ENCODE measurements around the gene TNNI3K. TPM values are rescaled to one million over a fixed set of nuclear protein-coding genes. Genes with fewer than 3 reads are reported as not detected.

The TNNI3K gene
- total RNA-seq, 6 donors from 2014 or later, result 0.72 to 2.8 (median 2.1) TPM; not detected in 1

DNA sequence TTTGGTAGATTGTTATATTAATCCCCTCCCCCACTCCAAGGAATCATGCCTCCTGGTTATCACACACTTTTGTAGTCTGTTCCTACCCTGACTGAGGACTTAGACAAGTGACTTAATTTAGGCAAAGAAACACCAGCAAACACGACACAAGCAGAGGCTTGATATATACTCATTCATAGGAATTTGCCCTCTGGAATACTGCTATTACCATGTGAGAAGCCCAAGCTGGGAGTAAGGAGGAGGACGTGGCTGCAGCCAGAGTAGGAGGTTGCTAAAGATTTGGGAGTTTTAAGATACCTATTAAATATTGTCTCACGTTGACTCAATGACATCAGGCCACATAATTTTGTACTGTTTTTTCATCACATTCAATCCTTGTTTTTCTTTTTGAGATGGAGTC, 177.1 kb downstream of the TNNI3K start:
- no peak overlapping the region for H3K4me3 ChIP-seq
- ATAC-seq (ENCODE audit: low FRiP score in 2 of 2), result no peak

GRCh38 chr1:74415935-74416334, 180.7 kb downstream of the TNNI3K start:
- no peak overlapping the region for H3K4me3 ChIP-seq
- no peaks in the 10 kb centered on the region for H3K27me3 ChIP-seq
- WGBS, 2 donors, result 77 to 78% methylated on average over 5 of the region's 5 CpGs
- no peaks in the 10 kb centered on the region for H3K4me1 ChIP-seq
- no peaks in the 10 kb centered on the region for H3K9me3 ChIP-seq
- DNase-seq (no peak), ATAC-seq (ENCODE audit: low FRiP score in 2 of 2) (no peak)
- TF ChIP-seq POLR2A (IDR thresholded peaks at IDR 0.05), result no peak
- no peak for TF ChIP-seq EP300 (IDR thresholded peaks at IDR 0.05)
- no peak for TF ChIP-seq CTCF (IDR thresholded peaks at IDR 0.05)
- no peak for TF ChIP-seq POLR2AphosphoS5 (IDR thresholded peaks at IDR 0.05)
- no peaks in the 10 kb centered on the region for H3K36me3 ChIP-seq
- H3K27ac ChIP-seq, result no peak overlapping the region

More for the DNA sequence above, 177.1 kb downstream of the TNNI3K start:
- Histone ChIP-seq H3K27ac (no peak overlapping the region), H3K36me3 (no peaks in the 10 kb centered on the region), H3K4me1 (no peaks in the 10 kb centered on the region), H3K27me3 (no peaks in the 10 kb centered on the region), H3K9me3 (no peaks in the 10 kb centered on the region)
- WGBS, 2 donors, result 57 to 70% methylated on average over 3 of the region's 3 CpGs
- DNase-seq, result no peak
- TF ChIP-seq POLR2A (IDR thresholded peaks at IDR 0.05) (no peak), POLR2AphosphoS5 (IDR thresholded peaks at IDR 0.05) (no peak), EP300 (IDR thresholded peaks at IDR 0.05) (no peak), CTCF (IDR thresholded peaks at IDR 0.05) (no peak)

DNA sequence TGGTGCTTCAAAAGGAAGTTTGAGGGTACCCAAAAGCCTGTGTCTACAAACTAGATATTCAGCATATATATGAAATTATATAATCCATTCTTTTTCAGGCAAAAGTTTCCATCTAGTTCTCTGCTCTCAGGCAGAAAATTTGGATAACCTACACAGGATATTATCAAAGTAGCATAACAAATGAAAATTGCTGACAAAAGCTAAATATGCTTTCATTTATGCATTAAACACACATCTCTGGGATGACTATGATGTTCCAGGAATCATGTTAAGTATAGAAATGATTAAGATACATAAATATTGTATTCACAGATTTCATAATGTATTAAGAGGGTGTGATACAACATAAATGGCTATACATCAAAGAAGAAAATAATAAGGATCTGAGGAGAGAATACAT, 184.4 kb downstream of the TNNI3K start:
- Histone ChIP-seq H3K27me3 (no peaks in the 10 kb centered on the region), H3K9me3 (no peaks in the 10 kb centered on the region), H3K4me3 (no peak overlapping the region), H3K36me3 (no peaks in the 10 kb centered on the region), H3K27ac (no peak overlapping the region), H3K4me1 (no peaks in the 10 kb centered on the region)
- DNase-seq, result no peak
- TF ChIP-seq EP300 (IDR thresholded peaks at IDR 0.05) (no peak), POLR2A (IDR thresholded peaks at IDR 0.05) (no peak), POLR2AphosphoS5 (IDR thresholded peaks at IDR 0.05) (no peak), CTCF (IDR thresholded peaks at IDR 0.05) (no peak)
- no peak for ATAC-seq (ENCODE audit: low FRiP score in 2 of 2)

- Histone ChIP-seq H3K4me3 (no peak overlapping the region), H3K27me3 (no peaks in the 10 kb centered on the region), H3K4me1 (no peaks in the 10 kb centered on the region), H3K27ac (no peak overlapping the region), H3K36me3 (no peaks in the 10 kb centered on the region), H3K9me3 (no peaks in the 10 kb centered on the region)
- ATAC-seq (ENCODE audit: low FRiP score in 2 of 2), result no peak
- whole genome bisulfite sequencing, 2 donors, result 57 to 66% methylated on average over 2 of the region's 2 CpGs
- no peak for DNase-seq
- TF ChIP-seq CTCF (IDR thresholded peaks at IDR 0.05), result no peak
Observed at GRCh38 chr1:74420467-74420866, 185.3 kb downstream of the TNNI3K start.

GRCh38 chr1:74422421-74423292, 187.5 kb downstream of the TNNI3K start:
- no peak for ATAC-seq (ENCODE audit: low FRiP score in 2 of 2)

More at GRCh38 chr1:74422421-74423292, 187.5 kb downstream of the TNNI3K start:
- H3K36me3 ChIP-seq, result no peaks in the 10 kb centered on the region
- H3K27me3 ChIP-seq, result no peaks in the 10 kb centered on the region
- H3K27ac ChIP-seq, result no peak overlapping the region
- DNase-seq, result no peak
- 66 to 67% methylated on average over 4 of the region's 4 CpGs for WGBS, 2 donors
- H3K9me3 ChIP-seq, result no peaks in the 10 kb centered on the region
- no peak for TF ChIP-seq POLR2A (IDR thresholded peaks at IDR 0.05)
- TF ChIP-seq POLR2AphosphoS5 (IDR thresholded peaks at IDR 0.05), result no peak
- TF ChIP-seq CTCF (IDR thresholded peaks at IDR 0.05), result no peak
- H3K4me3 ChIP-seq, result no peak overlapping the region
- H3K4me1 ChIP-seq, result no peaks in the 10 kb centered on the region
